ENCODE measurements around the gene TEAD1. TPM values are rescaled to one million over a fixed set of nuclear protein-coding genes. Genes with fewer than 3 reads are reported as not detected.

TEAD1 gene
- total RNA-seq, 4 donors from 2014 or later = 86.9 to 205 (median 151) TPM

DNA sequence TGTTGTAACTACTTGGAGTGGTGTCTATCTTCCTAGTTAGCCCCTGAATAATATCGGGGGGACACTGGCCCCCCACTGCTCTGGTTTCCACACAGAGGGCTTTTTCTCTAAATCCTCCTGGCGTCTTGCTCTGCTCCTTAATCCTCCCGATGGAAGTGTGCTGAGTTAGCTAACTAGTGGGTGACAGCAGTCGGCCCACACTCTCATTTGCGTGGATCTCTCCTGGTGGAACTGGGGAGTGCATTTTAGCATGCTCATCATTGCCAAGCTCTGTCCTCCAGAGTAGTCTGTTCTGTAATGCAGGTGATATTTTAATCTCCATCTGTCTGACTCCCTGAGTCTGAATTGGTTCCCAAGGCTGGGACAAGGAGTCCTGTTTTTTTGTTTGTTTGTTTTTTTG lies 288.8 kb downstream of the TEAD1 start:
- no peak for TF ChIP-seq CTCF (IDR thresholded peaks at IDR 0.05; ENCODE audit: low read depth)

GRCh38 chr11:12963792-12964536 lies 289.7 kb downstream of the TEAD1 start:
- no peak for TF ChIP-seq CTCF (IDR thresholded peaks at IDR 0.05; ENCODE audit: low read depth)

DNA sequence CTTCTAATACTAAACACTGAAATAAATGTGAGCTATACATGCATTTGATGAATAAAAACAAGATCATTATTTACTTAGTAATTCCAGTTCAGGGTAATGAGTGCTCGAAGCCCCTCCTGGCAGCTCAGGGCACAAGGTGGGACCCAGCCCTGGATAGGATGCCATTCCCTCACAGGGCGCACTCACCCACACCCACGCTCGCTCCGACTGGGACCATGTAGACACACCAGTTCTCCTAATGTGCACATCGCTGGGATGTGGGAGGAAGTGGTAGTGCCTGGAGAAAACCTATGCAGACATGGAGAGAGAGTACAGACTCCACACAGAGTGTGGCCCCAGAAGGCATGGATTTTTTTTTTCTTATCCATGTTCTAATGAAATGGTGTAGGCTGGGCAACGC lies 290.4 kb downstream of the TEAD1 start:
- no peak for TF ChIP-seq CTCF (IDR thresholded peaks at IDR 0.05; ENCODE audit: low read depth)

DNA sequence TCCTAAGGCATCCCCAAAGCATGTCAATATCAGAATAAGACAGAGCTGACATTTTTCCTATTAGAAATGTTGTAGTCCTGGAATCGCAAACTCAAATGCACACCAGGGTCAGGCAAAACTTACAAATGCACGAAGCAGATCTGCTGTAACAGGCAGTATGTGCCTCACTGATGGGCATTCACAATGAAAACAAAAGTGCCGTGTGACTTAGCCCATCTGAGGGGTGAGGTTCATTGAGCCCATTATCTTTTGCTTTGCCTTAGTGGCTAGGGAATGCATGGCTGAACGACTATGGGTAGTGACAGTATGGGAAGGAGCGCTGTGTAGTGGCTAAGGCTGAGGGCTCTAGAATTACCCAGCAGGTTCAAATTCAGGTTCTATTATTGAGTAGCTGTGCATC lies 291.8 kb downstream of the TEAD1 start:
- no peak for TF ChIP-seq CTCF (IDR thresholded peaks at IDR 0.05; ENCODE audit: low read depth)

GRCh38 chr11:12968101-12968500 lies 293.9 kb downstream of the TEAD1 start:
- no peak for TF ChIP-seq CTCF (IDR thresholded peaks at IDR 0.05; ENCODE audit: low read depth)

GRCh38 chr11:12968826-12969225 lies 294.6 kb downstream of the TEAD1 start:
- TF ChIP-seq CTCF (IDR thresholded peaks at IDR 0.05; ENCODE audit: low read depth) = no peak

DNA sequence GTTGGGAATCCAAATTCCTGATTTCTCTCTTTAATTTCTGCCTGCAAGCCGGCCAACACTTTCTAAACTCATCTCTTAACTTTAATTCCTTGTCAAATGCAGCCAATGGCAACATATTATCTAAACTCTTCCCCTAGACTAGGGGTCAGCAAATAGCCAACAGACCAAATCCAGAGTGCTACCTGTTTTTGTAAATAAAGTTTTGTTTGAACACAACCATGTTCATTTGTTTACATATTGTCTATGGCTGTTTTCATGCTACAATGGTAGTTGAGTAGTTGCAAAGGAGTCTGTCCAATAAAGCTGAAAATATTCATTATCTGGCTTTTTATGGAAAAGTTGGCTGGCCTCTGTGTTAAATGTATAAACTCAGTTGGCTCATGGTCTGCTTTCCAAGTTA lies 297.7 kb downstream of the TEAD1 start:
- no peak for TF ChIP-seq CTCF (IDR thresholded peaks at IDR 0.05; ENCODE audit: low read depth)
